Nephron (organoid): ENCODE results near the gene HERC4.

Experiments used
- H3K27ac Mint-ChIP-seq, 3 experiments: 2 replicates each; pipeline ENCODE4 v1.8.0; 2020; ENCODE audit warnings: mixed read lengths in 3 of 3, mild to moderate bottlenecking in 2 of 3, moderate library complexity in 1 of 3
- H3K27me3 Mint-ChIP-seq: 2 replicates; pipeline ENCODE4 v1.8.0; 2021; ENCODE audit warnings: low read depth, mild to moderate bottlenecking, moderate library complexity, mixed read lengths
- H3K36me3 Mint-ChIP-seq: 2 replicates; pipeline ENCODE4 v1.8.0; 2020; ENCODE audit warnings: low read depth, mixed read lengths
- H3K4me1 Mint-ChIP-seq: 2 replicates; pipeline ENCODE4 v1.8.0; 2020; ENCODE audit warnings: mixed read lengths
- H3K4me3 Mint-ChIP-seq, 3 experiments: 2 replicates each; pipeline ENCODE4 v1.8.0; 2020; ENCODE audit warnings: mild to moderate bottlenecking in 3 of 3, mixed read lengths in 3 of 3, moderate library complexity in 2 of 3
- H3K9me3 Mint-ChIP-seq: 2 replicates; pipeline ENCODE4 v1.8.0; 2020; ENCODE audit warnings: mixed read lengths
- CTCF ChIP-seq, 3 experiments: fragments of 200-600 bp; sonication (generic); IDR thresholded peaks; one replicate each; pipeline ENCODE4 v1.5.0; 2021; ENCODE audit warnings: antibody characterized with exemption in 3 of 3; ENCODE audit not compliant: unreplicated experiment in 3 of 3

HERC4 gene

GRCh38 chr10:67965456-67965855 is 109.6 kb downstream of the HERC4 start:
- Mint-ChIP-seq H3K4me3 (no peak overlapping the region), H3K4me1 (no peaks in the 10 kb centered on the region), H3K9me3 (peaks cover 16% of the 10 kb centered on the region), H3K27ac (no peak overlapping the region), H3K27me3 (no peaks in the 10 kb centered on the region), H3K36me3 (peaks cover 66% of the 10 kb centered on the region)
- no peak for TF ChIP-seq CTCF (IDR thresholded peaks at IDR 0.05; ENCODE audit: unreplicated experiment in 3 of 3)

- TF ChIP-seq CTCF (IDR thresholded peaks at IDR 0.05; ENCODE audit: unreplicated experiment in 3 of 3): no peak
- H3K27ac Mint-ChIP-seq: no peak overlapping the region
Observed at GRCh38 chr10:67959839-67960476, 115.1 kb downstream of the HERC4 start.

GRCh38 chr10:67955614-67956013 is 119.5 kb downstream of the HERC4 start:
- Mint-ChIP-seq H3K4me1 (no peaks in the 10 kb centered on the region), H3K9me3 (no peaks in the 10 kb centered on the region), H3K36me3 (peaks cover 38% of the 10 kb centered on the region), H3K4me3 (no peak overlapping the region), H3K27ac (no peak overlapping the region), H3K27me3 (no peaks in the 10 kb centered on the region)
- TF ChIP-seq CTCF (IDR thresholded peaks at IDR 0.05; ENCODE audit: unreplicated experiment in 3 of 3): no peak

More at GRCh38 chr10:67959839-67960476, 115.1 kb downstream of the HERC4 start:
- peaks cover 31% of the 10 kb centered on the region for H3K36me3 Mint-ChIP-seq
- no peaks in the 10 kb centered on the region for H3K27me3 Mint-ChIP-seq
- H3K9me3 Mint-ChIP-seq: no peaks in the 10 kb centered on the region
- no peak overlapping the region for H3K4me3 Mint-ChIP-seq
- H3K4me1 Mint-ChIP-seq: no peaks in the 10 kb centered on the region

- Mint-ChIP-seq H3K9me3 (peaks cover 19% of the 10 kb centered on the region), H3K36me3 (peaks cover 63% of the 10 kb centered on the region)
Observed at GRCh38 chr10:67943917-67944316, 131.2 kb downstream of the HERC4 start.

GRCh38 chr10:67936416-67936815 is 138.7 kb downstream of the HERC4 start:
- Mint-ChIP-seq H3K36me3 (peaks cover 41% of the 10 kb centered on the region), H3K9me3 (no peaks in the 10 kb centered on the region), H3K4me1 (no peaks in the 10 kb centered on the region), H3K4me3 (no peak overlapping the region), H3K27me3 (no peaks in the 10 kb centered on the region), H3K27ac (no peak overlapping the region)
- no peak for TF ChIP-seq CTCF (IDR thresholded peaks at IDR 0.05; ENCODE audit: unreplicated experiment in 3 of 3)

More at GRCh38 chr10:67943917-67944316, 131.2 kb downstream of the HERC4 start:
- no peaks in the 10 kb centered on the region for H3K4me1 Mint-ChIP-seq
- H3K4me3 Mint-ChIP-seq: no peak overlapping the region
- H3K27me3 Mint-ChIP-seq: no peaks in the 10 kb centered on the region
- H3K27ac Mint-ChIP-seq: no peak overlapping the region
- TF ChIP-seq CTCF (IDR thresholded peaks at IDR 0.05; ENCODE audit: unreplicated experiment in 3 of 3): no peak

- H3K4me1 Mint-ChIP-seq: no peaks in the 10 kb centered on the region
- H3K9me3 Mint-ChIP-seq: no peaks in the 10 kb centered on the region
- H3K4me3 Mint-ChIP-seq: no peak overlapping the region
- no peaks in the 10 kb centered on the region for H3K27me3 Mint-ChIP-seq
- peaks cover 49% of the 10 kb centered on the region for H3K36me3 Mint-ChIP-seq
- no peak for TF ChIP-seq CTCF (IDR thresholded peaks at IDR 0.05; ENCODE audit: unreplicated experiment in 3 of 3)
- no peak overlapping the region for H3K27ac Mint-ChIP-seq
Observed at GRCh38 chr10:67935223-67935622, 139.9 kb downstream of the HERC4 start.
